IPS-20b (cell line): ENCODE results near the gene OR2T1.

Experiments
- H3K27ac ChIP-seq: one replicate; pipeline ENCODE4 v1.5.1; 2013; ENCODE audit warnings: low read length
- H3K27me3 ChIP-seq: 2 replicates; pipeline ENCODE4 v1.6.1; 2013; ENCODE audit warnings: mild to moderate bottlenecking, low read length, inconsistent platforms; ENCODE audit not compliant: insufficient read depth
- H3K36me3 ChIP-seq: 2 replicates; pipeline ENCODE4 v1.6.1; 2013; ENCODE audit warnings: low read depth, mild to moderate bottlenecking, inconsistent platforms, low read length, moderate library complexity; ENCODE audit not compliant: insufficient read depth
- H3K4me1 ChIP-seq: 2 replicates; pipeline ENCODE4 v1.6.1; 2013; ENCODE audit warnings: mild to moderate bottlenecking, control low read depth, inconsistent platforms, low read length, moderate library complexity; ENCODE audit not compliant: insufficient read depth
- H3K4me3 ChIP-seq: 2 replicates; pipeline ENCODE4 v1.5.1; 2013; ENCODE audit warnings: mild to moderate bottlenecking, low read length, inconsistent platforms
- H3K9ac ChIP-seq: 2 replicates; pipeline ENCODE4 v1.6.1; 2013; ENCODE audit warnings: low read depth, mild to moderate bottlenecking, inconsistent platforms, low read length, moderate library complexity
- H3K9me3 ChIP-seq: 2 replicates; pipeline ENCODE4 v1.6.1; 2013; ENCODE audit warnings: mild to moderate bottlenecking, low read depth, low read length, inconsistent platforms; ENCODE audit not compliant: insufficient read depth

Gene OR2T1, protein sequence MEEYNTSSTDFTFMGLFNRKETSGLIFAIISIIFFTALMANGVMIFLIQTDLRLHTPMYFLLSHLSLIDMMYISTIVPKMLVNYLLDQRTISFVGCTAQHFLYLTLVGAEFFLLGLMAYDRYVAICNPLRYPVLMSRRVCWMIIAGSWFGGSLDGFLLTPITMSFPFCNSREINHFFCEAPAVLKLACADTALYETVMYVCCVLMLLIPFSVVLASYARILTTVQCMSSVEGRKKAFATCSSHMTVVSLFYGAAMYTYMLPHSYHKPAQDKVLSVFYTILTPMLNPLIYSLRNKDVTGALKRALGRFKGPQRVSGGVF

DNA sequence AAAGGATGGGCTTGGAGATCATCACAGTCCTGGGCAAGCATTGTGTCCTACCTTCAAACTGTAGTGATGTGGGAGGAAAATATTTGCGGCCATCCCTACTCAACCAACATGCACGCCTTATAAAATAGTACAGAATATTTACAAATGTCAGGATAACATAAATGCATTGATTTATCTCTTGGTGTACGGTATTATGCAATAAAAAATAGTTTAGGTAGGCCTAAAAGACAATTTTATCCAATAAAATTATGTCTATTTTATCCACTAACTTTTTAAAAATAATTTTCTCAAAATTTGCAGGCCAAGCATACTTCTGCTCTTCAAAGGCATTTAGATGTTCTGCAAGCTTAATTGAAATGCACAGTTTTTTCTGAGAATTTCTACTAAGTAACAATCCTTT is at the start of gene OR2T1:
Gene OR2T1, plus strand, starts transcription at position 301 of the 400 bp plus-strand sequence. CDS start 3,100 bp downstream, outside the sequence.
- Histone ChIP-seq H3K4me1 (no peaks in the 10 kb centered on the region), H3K27ac (no peak within 1 kb of the TSS), H3K36me3 (no peaks in the 10 kb centered on the region), H3K9me3 (peaks cover 91% of the 10 kb centered on the region), H3K27me3 (no peaks in the 10 kb centered on the region), H3K9ac (no peak within 1 kb of the TSS), H3K4me3 (peak within 1 kb of the TSS; percentile 15; the same call in 1 of the 2 replicates)

DNA sequence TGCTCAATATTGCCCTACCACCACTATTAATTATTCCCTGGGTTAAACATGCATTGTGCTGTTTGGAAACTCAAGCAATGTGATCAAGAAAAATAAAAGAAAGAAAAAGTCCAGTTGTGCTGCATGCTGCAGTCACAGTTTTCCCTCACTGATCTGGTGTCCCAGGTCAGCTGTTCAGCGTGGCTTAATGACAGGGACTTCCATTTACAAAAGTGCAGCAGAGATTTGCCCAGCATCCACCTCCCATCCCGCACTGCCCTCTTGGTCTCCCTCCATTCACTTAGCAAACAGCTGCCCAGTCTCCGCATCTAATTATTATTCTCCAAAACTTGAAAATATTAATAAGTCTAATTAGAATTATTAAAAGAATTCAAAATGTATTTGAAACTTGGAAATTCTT is 43.4 kb upstream of the OR2T1 start:
- H3K4me1 ChIP-seq, result no peaks in the 10 kb centered on the region
- H3K4me3 ChIP-seq, result no peak overlapping the region
- peaks cover 96% of the 10 kb centered on the region for H3K9me3 ChIP-seq
- H3K36me3 ChIP-seq, result no peaks in the 10 kb centered on the region
- no peak overlapping the region for H3K27ac ChIP-seq
- no peak overlapping the region for H3K9ac ChIP-seq
- no peaks in the 10 kb centered on the region for H3K27me3 ChIP-seq

GRCh38 chr1:248361121-248361715 is 41.6 kb upstream of the OR2T1 start, which contains the start of gene OR2T4:
Gene OR2T4, plus strand, starts transcription at chr1:248361665. Its CDS starts 0 bp downstream, at chr1:248361665.
- H3K27me3 ChIP-seq, result no peaks in the 10 kb centered on the region
- no peak within 1 kb of the TSS for H3K9ac ChIP-seq
- H3K4me3 ChIP-seq, result no peak within 1 kb of the TSS; the same call in 1 of the 2 replicates
- no peaks in the 10 kb centered on the region for H3K36me3 ChIP-seq
- no peaks in the 10 kb centered on the region for H3K4me1 ChIP-seq
- peaks cover 98% of the 10 kb centered on the region for H3K9me3 ChIP-seq
- H3K27ac ChIP-seq, result no peak within 1 kb of the TSS

- Histone ChIP-seq H3K4me1 (no peaks in the 10 kb centered on the region), H3K27ac (no peak overlapping the region), H3K9ac (no peak overlapping the region), H3K4me3 (no peak overlapping the region), H3K9me3 (peaks cover 96% of the 10 kb centered on the region), H3K36me3 (no peaks in the 10 kb centered on the region), H3K27me3 (no peaks in the 10 kb centered on the region)
Observed at GRCh38 chr1:248366609-248367008, 36.2 kb upstream of the OR2T1 start.

DNA sequence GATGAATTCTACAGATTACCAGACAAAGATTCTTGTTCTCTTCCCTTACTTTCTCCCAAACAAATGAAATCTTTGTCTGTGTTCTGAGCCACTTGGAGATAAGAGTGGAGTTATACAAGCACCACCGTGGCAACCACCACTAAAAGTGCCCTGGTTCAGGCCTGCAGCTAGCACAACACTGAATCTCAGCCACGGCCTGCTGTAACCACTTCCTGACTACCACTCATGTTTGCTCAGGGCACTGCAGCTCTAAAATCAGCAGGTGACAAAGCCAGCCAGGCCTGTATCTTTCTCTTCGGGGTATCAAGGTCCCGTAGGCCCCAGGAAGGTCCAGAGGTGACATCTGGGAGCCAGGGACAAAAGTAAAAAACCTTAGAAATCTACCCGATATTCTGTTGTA is 30.5 kb upstream of the OR2T1 start:
- H3K27ac ChIP-seq, result no peak overlapping the region
- H3K9me3 ChIP-seq, result peaks cover 98% of the 10 kb centered on the region
- H3K4me1 ChIP-seq, result no peaks in the 10 kb centered on the region
- no peaks in the 10 kb centered on the region for H3K27me3 ChIP-seq
- H3K4me3 ChIP-seq, result no peak overlapping the region
- no peak overlapping the region for H3K9ac ChIP-seq
- H3K36me3 ChIP-seq, result no peaks in the 10 kb centered on the region

DNA sequence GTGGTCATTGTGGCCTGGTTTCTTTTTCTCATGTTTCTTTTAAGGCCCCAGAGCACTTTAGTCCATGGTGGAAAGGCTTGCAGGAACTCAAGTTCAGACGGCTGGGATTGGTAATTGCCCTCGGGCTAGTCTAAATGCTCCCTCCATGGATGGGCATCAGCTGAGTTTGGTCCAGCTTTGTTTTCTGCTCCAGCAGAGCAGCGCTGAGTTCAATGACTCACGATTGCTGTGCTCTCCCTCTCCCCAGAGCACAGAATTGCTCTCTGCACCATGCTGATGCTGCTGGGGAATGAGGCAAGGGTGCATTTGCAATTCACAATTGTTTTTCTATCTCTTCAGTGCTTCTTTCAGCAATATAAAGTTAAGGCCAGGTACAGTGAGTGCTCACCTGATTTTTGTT is 29.1 kb upstream of the OR2T1 start:
- H3K27me3 ChIP-seq, result no peaks in the 10 kb centered on the region
- no peaks in the 10 kb centered on the region for H3K36me3 ChIP-seq
- peaks cover 97% of the 10 kb centered on the region for H3K9me3 ChIP-seq
- H3K27ac ChIP-seq, result no peak overlapping the region
- H3K9ac ChIP-seq, result no peak overlapping the region
- no peaks in the 10 kb centered on the region for H3K4me1 ChIP-seq
- H3K4me3 ChIP-seq, result no peak overlapping the region

- no peak within 1 kb of the TSS for H3K4me3 ChIP-seq
- peaks cover 92% of the 10 kb centered on the region for H3K9me3 ChIP-seq
- H3K27ac ChIP-seq, result no peak within 1 kb of the TSS
- no peaks in the 10 kb centered on the region for H3K36me3 ChIP-seq
- no peaks in the 10 kb centered on the region for H3K4me1 ChIP-seq
- no peak within 1 kb of the TSS for H3K9ac ChIP-seq
- H3K27me3 ChIP-seq, result no peaks in the 10 kb centered on the region
Observed at GRCh38 chr1:248375446-248375845, 27.4 kb upstream of the OR2T1 start, which contains the start of gene OR2T6. Gene OR2T6, plus strand, starts transcription at chr1:248375746. Its CDS starts 11,863 bp downstream, at chr1:248387609.

DNA sequence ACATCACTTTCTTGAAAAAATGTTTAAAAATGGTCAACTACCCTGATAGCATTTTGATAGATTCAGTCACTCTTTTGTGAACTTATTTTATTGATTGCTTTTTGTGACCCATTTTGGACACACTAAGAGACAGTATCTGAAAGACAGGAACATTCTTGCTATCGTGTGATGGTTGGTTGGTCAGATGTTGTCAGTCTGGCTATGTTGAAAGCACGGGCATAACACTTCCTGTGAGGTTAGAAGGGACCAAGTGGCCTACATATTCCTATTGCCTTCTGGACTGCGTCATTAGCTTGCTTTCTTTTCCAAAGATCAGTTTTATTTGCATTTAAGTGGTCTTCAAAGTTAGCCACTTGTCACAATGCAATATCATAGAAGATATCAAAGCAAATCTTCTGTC is 25.9 kb upstream of the OR2T1 start:
- Histone ChIP-seq H3K27me3 (no peaks in the 10 kb centered on the region), H3K9me3 (peaks cover 85% of the 10 kb centered on the region), H3K9ac (no peak overlapping the region), H3K27ac (no peak overlapping the region), H3K36me3 (no peaks in the 10 kb centered on the region), H3K4me3 (no peak overlapping the region; the same call in 1 of the 2 replicates), H3K4me1 (no peaks in the 10 kb centered on the region)

GRCh38 chr1:248380854-248381253 is 22.0 kb upstream of the OR2T1 start:
- no peak overlapping the region for H3K4me3 ChIP-seq
- H3K9ac ChIP-seq, result no peak overlapping the region
- no peaks in the 10 kb centered on the region for H3K27me3 ChIP-seq
- H3K9me3 ChIP-seq, result peaks cover 74% of the 10 kb centered on the region
- no peak overlapping the region for H3K27ac ChIP-seq
- H3K4me1 ChIP-seq, result no peaks in the 10 kb centered on the region
- no peaks in the 10 kb centered on the region for H3K36me3 ChIP-seq

- H3K4me3 ChIP-seq, result no peak overlapping the region
- H3K36me3 ChIP-seq, result no peaks in the 10 kb centered on the region
- H3K27me3 ChIP-seq, result no peaks in the 10 kb centered on the region
- H3K4me1 ChIP-seq, result no peaks in the 10 kb centered on the region
- peaks cover 91% of the 10 kb centered on the region for H3K9me3 ChIP-seq
- no peak overlapping the region for H3K27ac ChIP-seq
- no peak overlapping the region for H3K9ac ChIP-seq
Observed at GRCh38 chr1:248388426-248388825, 14.4 kb upstream of the OR2T1 start.

- Histone ChIP-seq H3K27ac (no peak overlapping the region), H3K4me1 (no peaks in the 10 kb centered on the region), H3K9ac (no peak overlapping the region), H3K4me3 (no peak overlapping the region), H3K9me3 (peaks cover 86% of the 10 kb centered on the region), H3K36me3 (no peaks in the 10 kb centered on the region), H3K27me3 (no peaks in the 10 kb centered on the region)
Observed at GRCh38 chr1:248393050-248393449, 9.8 kb upstream of the OR2T1 start.

DNA sequence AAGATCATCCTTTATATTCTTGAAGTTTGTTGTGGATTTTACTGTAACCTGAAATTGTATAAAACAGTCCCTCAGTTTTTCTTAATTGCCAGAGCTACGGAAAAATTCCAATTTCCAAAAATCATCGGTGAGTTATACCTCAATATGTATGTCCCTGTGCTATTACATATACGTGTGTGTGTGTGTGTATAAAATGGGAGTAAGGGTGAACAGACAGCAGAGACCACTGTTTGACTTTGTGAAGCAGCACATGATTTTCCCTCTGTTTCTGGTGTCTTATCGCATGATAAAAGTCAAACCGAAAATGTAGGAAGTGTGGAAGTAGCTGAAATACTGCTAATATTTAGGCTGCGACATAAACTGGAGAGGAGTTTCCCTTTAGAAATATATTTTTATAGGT is 1.2 kb downstream of the OR2T1 start:
- Histone ChIP-seq H3K9ac (no peak overlapping the region), H3K27ac (no peak overlapping the region), H3K9me3 (peaks cover 90% of the 10 kb centered on the region), H3K27me3 (no peaks in the 10 kb centered on the region), H3K36me3 (no peaks in the 10 kb centered on the region), H3K4me3 (no peak overlapping the region; the same call in 1 of the 2 replicates), H3K4me1 (no peaks in the 10 kb centered on the region)
